GM23248 (cell line): ENCODE results near the gene PPARGC1A.

Experiments used
- EZH2 ChIP-seq: fragments of 200-600 bp; sonication (generic); IDR thresholded peaks from 2 replicates; pipeline ENCODE4 v1.6.1; 2018; ENCODE audit warnings: antibody characterized with exemption, mild to moderate bottlenecking; ENCODE audit not compliant: insufficient read depth, poor library complexity, severe bottlenecking
- EZH2phosphoT487 ChIP-seq: fragments of 200-600 bp; sonication (generic); IDR thresholded peaks from 2 replicates; pipeline ENCODE4 v1.6.1; 2018; ENCODE audit warnings: antibody characterized with exemption, moderate library complexity, mild to moderate bottlenecking, low read depth; ENCODE audit not compliant: insufficient read depth

- TF ChIP-seq EZH2 (no peak), EZH2phosphoT487 (no peak)
These were observed 48.9 kb upstream of the PPARGC1A start for GRCh38 chr4:23938796-23939195.
